ENCODE data around the gene AGO3. TPM values are rescaled to one million over a fixed set of nuclear protein-coding genes. Genes with fewer than 3 reads are reported as not detected.

Gene AGO3
- polyA plus RNA-seq, 2 of the 4 experiments (the other 2 are of a cell fraction), result 3.8 to 14.7 TPM

- no peak within 1 kb of the TSS for H3K4me3 ChIP-seq
- H3K4me2 ChIP-seq, result no peak within 1 kb of the TSS
- H3K4me1 ChIP-seq, result no peaks in the 10 kb centered on the region
- ATAC-seq, result no peak
- POLR2A ChIA-PET, result no interaction called here
- H3K27ac ChIP-seq, result no peak within 1 kb of the TSS
- no peaks in the 10 kb centered on the region for H3K9me3 ChIP-seq
- no peak for DNase-seq (ENCODE audit: low read depth in 1 of 2, low spot score in 1 of 2)
- WGBS (ENCODE audit: missing lambda C conversion rate), result 87% methylated on average over 29 of the region's 59 CpGs
- no peak for TF ChIP-seq HES2 (IDR thresholded peaks at IDR 0.05)
- CTCF ChIA-PET, result no interaction called here
- FAIRE-seq, result no peak
Observed at GRCh38 chr1:36083635-36084496, 153.0 kb downstream of the AGO3 start, which contains the start of gene TEKT2. TSS of gene TEKT2 (plus strand) at chr1:36084094. CDS start at chr1:36084922, 828 bp downstream.

GRCh38 chr1:36084497-36085115 lies 153.7 kb downstream of the AGO3 start:
- H3K4me3 ChIP-seq, result no peak overlapping the region
- POLR2A ChIA-PET, result no interaction called here
- TF ChIP-seq ESRRA (IDR thresholded peaks at IDR 0.05; ENCODE audit: borderline replicate concordance, low read length) (no peak), CBX2 (IDR thresholded peaks at IDR 0.05; ENCODE audit: borderline replicate concordance, low read depth) (no peak), MAFK (IDR thresholded peaks at IDR 0.05; ENCODE audit: partially characterized antibody) (no peak), HES2 (IDR thresholded peaks at IDR 0.05) (no peak), HDAC2 (IDR thresholded peaks at IDR 0.05) (no peak), HOXA7 (CRISPR knock-in tag; IDR thresholded peaks at IDR 0.05) (no peak), HEYL (CRISPR knock-in tag; IDR thresholded peaks at IDR 0.05) (no peak), FOSB (CRISPR knock-in tag; IDR thresholded peaks at IDR 0.05) (no peak), ZC3H11A (IDR thresholded peaks at IDR 0.05) (no peak), FOXS1 (CRISPR knock-in tag; IDR thresholded peaks at IDR 0.05) (no peak), PBX3 (IDR thresholded peaks at IDR 0.05) (no peak), ZFP36 (IDR thresholded peaks at IDR 0.05; ENCODE audit: borderline replicate concordance, partially characterized antibody) (no peak), CHD2 (IDR thresholded peaks at IDR 0.05; ENCODE audit: low read length, partially characterized antibody) (no peak), NR3C1 (IDR thresholded peaks at IDR 0.05) (no peak), GATA3 (IDR thresholded peaks at IDR 0.05; ENCODE audit: borderline replicate concordance) (no peak)
- CTCF ChIA-PET, result no interaction called here
- DNase-seq (ENCODE audit: low read depth in 1 of 2, low spot score in 1 of 2) (no peak), FAIRE-seq (no peak), ATAC-seq (no peak)
- WGBS (ENCODE audit: missing lambda C conversion rate), result 92% methylated on average over 10 of the region's 19 CpGs
- no peak overlapping the region for H3K27ac ChIP-seq
- no peak overlapping the region for H3K4me2 ChIP-seq
- no peaks in the 10 kb centered on the region for H3K4me1 ChIP-seq
- no peaks in the 10 kb centered on the region for H3K9me3 ChIP-seq

GRCh38 chr1:36085126-36085525 lies 154.2 kb downstream of the AGO3 start:
- Histone ChIP-seq H3K9me3 (no peaks in the 10 kb centered on the region), H3K4me1 (peaks cover 4% of the 10 kb centered on the region), H3K27ac (no peak overlapping the region), H3K4me2 (no peak overlapping the region), H3K4me3 (no peak overlapping the region)
- TF ChIP-seq MAZ (IDR thresholded peaks at IDR 0.05; ENCODE audit: borderline replicate concordance, low read depth, low read length) (no peak), NFE2L2 (conservative IDR thresholded peaks at IDR 0.05; ENCODE audit: low read length) (no peak), HES2 (IDR thresholded peaks at IDR 0.05) (no peak), NR3C1 (IDR thresholded peaks at IDR 0.05) (no peak), RARB (CRISPR knock-in tag; IDR thresholded peaks at IDR 0.05) (no peak), RCOR1 (IDR thresholded peaks at IDR 0.05; ENCODE audit: low read depth, low read length) (no peak), CHD4 (IDR thresholded peaks at IDR 0.05; ENCODE audit: borderline replicate concordance) (no peak), KDM1A (IDR thresholded peaks at IDR 0.05; ENCODE audit: low read depth) (no peak), TP53 (CRISPR knock-in tag; IDR thresholded peaks at IDR 0.05) (no peak), EHMT2 (IDR thresholded peaks at IDR 0.05; ENCODE audit: low read depth) (no peak), RNF2 (IDR thresholded peaks at IDR 0.05; ENCODE audit: borderline replicate concordance, low read depth) (no peak)
- WGBS (ENCODE audit: missing lambda C conversion rate), result 87% methylated on average over 6 of the region's 9 CpGs
- DNase-seq (ENCODE audit: low read depth in 1 of 2, low spot score in 1 of 2) (no peak), ATAC-seq (no peak), FAIRE-seq (no peak)
- ChIA-PET CTCF (interaction anchor here (1.6 kb wide), 1 partner anchor 11 kb away, joined by 3 read pairs; no protein-coding TSS in a partner anchor), POLR2A (no interaction called here)
